ENCODE results near the gene FRY. TPM values are rescaled to one million over a fixed set of nuclear protein-coding genes. Genes with fewer than 3 reads are reported as not detected.

The FRY gene
- total RNA-seq, 1 experiment from 2014 or later, result 5.3 TPM

- ATAC-seq (no peak), DNase-seq (ENCODE audit: low spot score) (no peak)
- peaks cover 5% of the 10 kb centered on the region for H3K4me1 Mint-ChIP-seq
- H3K27ac Mint-ChIP-seq, result no peak overlapping the region
- peaks cover 3% of the 10 kb centered on the region for H3K36me3 Mint-ChIP-seq
- H3K9me3 Mint-ChIP-seq, result peaks cover 5% of the 10 kb centered on the region
- TF ChIP-seq HMGA2 (CRISPR knock-in tag; IDR thresholded peaks at IDR 0.05), result no peak
- no peak for TF ChIP-seq ZNF232 (CRISPR knock-in tag; IDR thresholded peaks at IDR 0.05)
- TF ChIP-seq, protein P1, sequence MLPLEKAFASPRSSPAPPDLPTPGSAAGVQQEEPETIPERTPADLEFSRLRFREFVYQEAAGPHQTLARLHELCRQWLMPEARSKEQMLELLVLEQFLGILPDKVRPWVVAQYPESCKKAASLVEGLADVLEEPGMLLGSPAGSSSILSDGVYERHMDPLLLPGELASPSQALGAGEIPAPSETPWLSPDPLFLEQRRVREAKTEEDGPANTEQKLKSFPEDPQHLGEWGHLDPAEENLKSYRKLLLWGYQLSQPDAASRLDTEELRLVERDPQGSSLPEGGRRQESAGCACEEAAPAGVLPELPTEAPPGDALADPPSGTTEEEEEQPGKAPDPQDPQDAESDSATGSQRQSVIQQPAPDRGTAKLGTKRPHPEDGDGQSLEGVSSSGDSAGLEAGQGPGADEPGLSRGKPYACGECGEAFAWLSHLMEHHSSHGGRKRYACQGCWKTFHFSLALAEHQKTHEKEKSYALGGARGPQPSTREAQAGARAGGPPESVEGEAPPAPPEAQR (CRISPR knock-in tag; IDR thresholded peaks at IDR 0.05), result no peak
- no peak for TF ChIP-seq NFYB (CRISPR knock-in tag; conservative IDR thresholded peaks at IDR 0.05; ENCODE audit: low read depth)
- TF ChIP-seq ZNF263 (CRISPR knock-in tag; IDR thresholded peaks at IDR 0.05; ENCODE audit: low read depth), result no peak
- no peak for TF ChIP-seq NR2C2 (CRISPR knock-in tag; IDR thresholded peaks at IDR 0.05)
- no peak for TF ChIP-seq TEAD4 (CRISPR knock-in tag; IDR thresholded peaks at IDR 0.05)
- TF ChIP-seq, protein P2, sequence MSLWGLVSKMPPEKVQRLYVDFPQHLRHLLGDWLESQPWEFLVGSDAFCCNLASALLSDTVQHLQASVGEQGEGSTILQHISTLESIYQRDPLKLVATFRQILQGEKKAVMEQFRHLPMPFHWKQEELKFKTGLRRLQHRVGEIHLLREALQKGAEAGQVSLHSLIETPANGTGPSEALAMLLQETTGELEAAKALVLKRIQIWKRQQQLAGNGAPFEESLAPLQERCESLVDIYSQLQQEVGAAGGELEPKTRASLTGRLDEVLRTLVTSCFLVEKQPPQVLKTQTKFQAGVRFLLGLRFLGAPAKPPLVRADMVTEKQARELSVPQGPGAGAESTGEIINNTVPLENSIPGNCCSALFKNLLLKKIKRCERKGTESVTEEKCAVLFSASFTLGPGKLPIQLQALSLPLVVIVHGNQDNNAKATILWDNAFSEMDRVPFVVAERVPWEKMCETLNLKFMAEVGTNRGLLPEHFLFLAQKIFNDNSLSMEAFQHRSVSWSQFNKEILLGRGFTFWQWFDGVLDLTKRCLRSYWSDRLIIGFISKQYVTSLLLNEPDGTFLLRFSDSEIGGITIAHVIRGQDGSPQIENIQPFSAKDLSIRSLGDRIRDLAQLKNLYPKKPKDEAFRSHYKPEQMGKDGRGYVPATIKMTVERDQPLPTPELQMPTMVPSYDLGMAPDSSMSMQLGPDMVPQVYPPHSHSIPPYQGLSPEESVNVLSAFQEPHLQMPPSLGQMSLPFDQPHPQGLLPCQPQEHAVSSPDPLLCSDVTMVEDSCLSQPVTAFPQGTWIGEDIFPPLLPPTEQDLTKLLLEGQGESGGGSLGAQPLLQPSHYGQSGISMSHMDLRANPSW (CRISPR knock-in tag; conservative IDR thresholded peaks at IDR 0.05; ENCODE audit: low read depth), result no peak
- TF ChIP-seq, protein P3, sequence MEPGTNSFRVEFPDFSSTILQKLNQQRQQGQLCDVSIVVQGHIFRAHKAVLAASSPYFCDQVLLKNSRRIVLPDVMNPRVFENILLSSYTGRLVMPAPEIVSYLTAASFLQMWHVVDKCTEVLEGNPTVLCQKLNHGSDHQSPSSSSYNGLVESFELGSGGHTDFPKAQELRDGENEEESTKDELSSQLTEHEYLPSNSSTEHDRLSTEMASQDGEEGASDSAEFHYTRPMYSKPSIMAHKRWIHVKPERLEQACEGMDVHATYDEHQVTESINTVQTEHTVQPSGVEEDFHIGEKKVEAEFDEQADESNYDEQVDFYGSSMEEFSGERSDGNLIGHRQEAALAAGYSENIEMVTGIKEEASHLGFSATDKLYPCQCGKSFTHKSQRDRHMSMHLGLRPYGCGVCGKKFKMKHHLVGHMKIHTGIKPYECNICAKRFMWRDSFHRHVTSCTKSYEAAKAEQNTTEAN (CRISPR knock-in tag; IDR thresholded peaks at IDR 0.05), result no peak
- TF ChIP-seq CREB1 (CRISPR knock-in tag; IDR thresholded peaks at IDR 0.05), result no peak
- TF ChIP-seq ZNF671 (CRISPR knock-in tag; IDR thresholded peaks at IDR 0.05), result no peak
- TF ChIP-seq SMAD3 (CRISPR knock-in tag; IDR thresholded peaks at IDR 0.05; ENCODE audit: borderline replicate concordance), result no peak
- ChIA-PET CTCF (no interaction called here), POLR2A (no interaction called here)
- no peaks in the 10 kb centered on the region for H3K27me3 Mint-ChIP-seq (ENCODE audit: low read depth)
- H3K4me3 Mint-ChIP-seq, result no peak overlapping the region
Observed at GRCh38 chr13:32116210-32116609, 84.6 kb downstream of the FRY start.

GRCh38 chr13:32117001-32117400 lies 85.4 kb downstream of the FRY start:
- DNase-seq (ENCODE audit: low spot score), result no peak
- ChIA-PET CTCF (interaction anchor here (0.9 to 1.4 kb wide), 2 partner anchors 27 to 47 kb away, joined by 3 to 6 read pairs; no protein-coding TSS in a partner anchor), POLR2A (no interaction called here)
- H3K4me1 Mint-ChIP-seq, result peaks cover 5% of the 10 kb centered on the region
- no peak overlapping the region for H3K27ac Mint-ChIP-seq
- H3K4me3 Mint-ChIP-seq, result no peak overlapping the region
- ATAC-seq, result no peak
- peaks cover 11% of the 10 kb centered on the region for H3K36me3 Mint-ChIP-seq
- no peaks in the 10 kb centered on the region for H3K27me3 Mint-ChIP-seq (ENCODE audit: low read depth)
- H3K9me3 Mint-ChIP-seq, result peaks cover 13% of the 10 kb centered on the region
- TF ChIP-seq ZBTB21 (CRISPR knock-in tag; IDR thresholded peaks at IDR 0.05; ENCODE audit: borderline replicate concordance) (no peak), ZNF416 (CRISPR knock-in tag; IDR thresholded peaks at IDR 0.05) (no peak), MYBL2 (CRISPR knock-in tag; IDR thresholded peaks at IDR 0.05) (no peak), ATF1 (CRISPR knock-in tag; IDR thresholded peaks at IDR 0.05) (no peak), MAX (CRISPR knock-in tag; IDR thresholded peaks at IDR 0.05) (no peak), GRHL2 (CRISPR knock-in tag; IDR thresholded peaks at IDR 0.05; ENCODE audit: insufficient replicate concordance, severe bottlenecking) (no peak), NR1H2 (CRISPR knock-in tag; IDR thresholded peaks at IDR 0.05) (no peak), NFYB (CRISPR knock-in tag; conservative IDR thresholded peaks at IDR 0.05; ENCODE audit: low read depth) (no peak), AFF4 (CRISPR knock-in tag; IDR thresholded peaks at IDR 0.05; ENCODE audit: borderline replicate concordance) (no peak), ZNF219 (CRISPR knock-in tag; IDR thresholded peaks at IDR 0.05; ENCODE audit: borderline replicate concordance) (no peak), NR3C1 (CRISPR knock-in tag; conservative IDR thresholded peaks at IDR 0.05; ENCODE audit: low read depth) (no peak)
- TF ChIP-seq, protein P4, sequence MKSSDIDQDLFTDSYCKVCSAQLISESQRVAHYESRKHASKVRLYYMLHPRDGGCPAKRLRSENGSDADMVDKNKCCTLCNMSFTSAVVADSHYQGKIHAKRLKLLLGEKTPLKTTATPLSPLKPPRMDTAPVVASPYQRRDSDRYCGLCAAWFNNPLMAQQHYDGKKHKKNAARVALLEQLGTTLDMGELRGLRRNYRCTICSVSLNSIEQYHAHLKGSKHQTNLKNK (CRISPR knock-in tag; IDR thresholded peaks at IDR 0.05), result no peak
- TF ChIP-seq, protein P2 (CRISPR knock-in tag; conservative IDR thresholded peaks at IDR 0.05; ENCODE audit: low read depth), result no peak

Data from WTC11 (cell line).